Glomerular visceral epithelial cell (primary cell): ENCODE data around the gene STK4.

Source experiments
- DNase-seq: peaks from one replicate; pipeline ENCODE4 v3.0.0-alpha.2; 2016; ENCODE audit errors: extremely low spot score

Gene STK4

GRCh38 chr20:45111799-45112471 is 145.6 kb downstream of the STK4 start:
- no peak for DNase-seq

- no peak for DNase-seq
Measured at GRCh38 chr20:45112754-45113153, 146.4 kb downstream of the STK4 start.

GRCh38 chr20:45113865-45114264 is 147.6 kb downstream of the STK4 start:
- no peak for DNase-seq

- no peak for DNase-seq
Measured at GRCh38 chr20:45114465-45115385, 148.4 kb downstream of the STK4 start, which contains the start of gene WFDC5. Gene WFDC5, minus strand, starts transcription at chr20:45115174. Its CDS starts 91 bp downstream, at chr20:45115083.

GRCh38 chr20:45115386-45115774 is 149.1 kb downstream of the STK4 start:
- DNase-seq: no peak

GRCh38 chr20:45115829-45116228 is 149.5 kb downstream of the STK4 start:
- no peak for DNase-seq

GRCh38 chr20:45117581-45117980 is 151.3 kb downstream of the STK4 start:
- DNase-seq: no peak

- no peak for DNase-seq
Measured at GRCh38 chr20:45118028-45118427, 151.7 kb downstream of the STK4 start.

GRCh38 chr20:45119556-45120266 is 153.4 kb downstream of the STK4 start:
- DNase-seq: no peak

- no peak for DNase-seq
Measured at GRCh38 chr20:45121388-45121787, 155.1 kb downstream of the STK4 start.

- no peak for DNase-seq
Measured at GRCh38 chr20:45124365-45124764, 158.1 kb downstream of the STK4 start, which contains the start of gene WFDC12. Gene WFDC12, minus strand, starts transcription at chr20:45124465. Its CDS starts 18 bp downstream, at chr20:45124447.

GRCh38 chr20:45128099-45128498 is 161.8 kb downstream of the STK4 start:
- no peak for DNase-seq
